Hypothalamus (tissue), 51 donors: ENCODE results near the gene WDR33.
"Not testable (repeated sequence)": the region's sequence is repeated elsewhere in the genome, so short reads cannot be mapped to it uniquely, and the experiment has no call there.

Source experiments
- DNase-seq, 51 donors: peaks; one replicate each; lab custom pipeline; 2025; lab: John Stamatoyannopoulos, UW

WDR33 gene

GRCh38 chr2:127811397-127812321, 688 bp upstream of the WDR33 start:
- peak in 18 of 51 donors; percentile 11 to 68 (median 43) for DNase-seq

DNA sequence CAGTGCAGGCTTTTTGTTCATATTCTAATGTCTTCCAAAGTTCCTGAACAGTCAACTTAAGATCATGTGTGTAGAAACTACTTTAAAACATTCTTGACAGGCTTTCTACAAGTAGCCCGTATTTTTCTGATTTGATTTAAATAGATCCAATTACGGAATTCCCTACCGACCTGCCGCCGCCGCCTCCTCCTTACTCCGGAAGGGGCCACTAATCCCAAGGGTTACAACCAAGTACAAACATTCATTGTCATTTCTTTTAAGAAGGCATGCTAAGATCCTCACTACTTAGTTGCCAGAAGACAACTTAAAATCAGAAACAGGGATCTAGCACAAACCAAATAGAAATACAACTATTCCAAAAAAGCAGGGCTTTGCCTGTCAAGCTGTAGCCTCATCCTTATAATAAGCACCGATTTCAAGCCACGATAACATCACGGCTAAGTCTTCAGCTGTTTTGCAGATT, 784 bp downstream of the WDR33 start:
- peak in 4 of 51 donors; percentile 3 to 20 (median 6) for DNase-seq

- DNase-seq: no peak
Observed at GRCh38 chr2:127807678-127808353, 3.2 kb downstream of the WDR33 start.

DNA sequence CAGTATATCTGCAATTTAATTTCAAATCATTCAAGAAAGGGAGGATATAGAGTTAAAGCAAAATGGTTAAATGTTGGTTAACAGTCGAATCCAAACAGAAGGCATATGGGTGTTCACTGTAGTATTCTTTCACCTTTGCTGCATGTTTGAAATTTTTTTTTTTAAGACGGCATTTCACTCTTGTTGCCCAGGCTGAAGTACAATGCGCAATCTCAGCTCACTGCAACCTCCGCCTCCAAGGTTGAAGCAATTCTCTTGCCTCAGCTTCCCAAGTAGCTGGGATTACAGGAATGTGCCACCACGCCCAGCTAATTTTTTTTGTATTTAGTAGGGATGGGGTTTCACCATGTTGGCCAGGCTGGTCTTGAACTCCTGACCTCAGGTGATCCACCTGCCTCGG, 4.1 kb downstream of the WDR33 start:
- DNase-seq: not testable (repeated sequence)

DNA sequence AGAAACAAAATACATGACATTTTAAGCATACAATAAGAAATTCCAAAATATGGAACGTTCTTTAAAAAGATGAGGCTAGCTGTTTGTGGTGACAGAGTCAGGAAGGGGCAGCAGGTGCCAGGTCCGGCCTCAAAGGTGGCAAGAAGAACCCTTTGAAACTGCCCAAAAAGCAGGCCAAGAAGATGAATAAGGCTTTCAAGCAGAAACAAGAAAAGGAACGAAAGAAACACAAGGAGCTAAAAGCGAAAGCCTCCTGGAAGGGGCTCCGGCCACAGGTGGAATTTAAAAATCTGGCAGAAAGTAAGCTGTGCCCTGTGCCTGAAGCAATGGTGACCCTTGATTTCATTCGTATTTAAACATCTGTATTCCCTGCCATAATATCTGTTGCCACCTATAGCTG, 5.5 kb downstream of the WDR33 start:
- no peak for DNase-seq

DNA sequence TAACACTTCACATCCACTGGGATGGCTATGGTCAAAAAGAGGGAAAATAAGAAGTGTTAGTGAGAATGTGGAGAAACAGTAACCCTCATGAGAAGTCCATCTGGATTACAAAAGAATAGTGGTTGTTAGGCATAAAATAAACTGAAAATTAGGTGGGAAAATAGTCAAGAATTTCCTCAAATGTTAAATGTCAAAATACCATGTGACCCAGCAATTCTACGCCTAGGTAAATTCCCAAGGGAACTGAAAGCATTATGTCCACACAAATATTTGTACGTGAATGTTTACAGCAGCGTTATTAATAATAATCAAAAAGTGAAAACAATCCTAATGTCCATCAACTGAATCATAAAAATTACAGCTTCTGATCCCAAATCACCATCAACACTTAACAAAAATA, 11.0 kb downstream of the WDR33 start:
- no peak for DNase-seq

DNA sequence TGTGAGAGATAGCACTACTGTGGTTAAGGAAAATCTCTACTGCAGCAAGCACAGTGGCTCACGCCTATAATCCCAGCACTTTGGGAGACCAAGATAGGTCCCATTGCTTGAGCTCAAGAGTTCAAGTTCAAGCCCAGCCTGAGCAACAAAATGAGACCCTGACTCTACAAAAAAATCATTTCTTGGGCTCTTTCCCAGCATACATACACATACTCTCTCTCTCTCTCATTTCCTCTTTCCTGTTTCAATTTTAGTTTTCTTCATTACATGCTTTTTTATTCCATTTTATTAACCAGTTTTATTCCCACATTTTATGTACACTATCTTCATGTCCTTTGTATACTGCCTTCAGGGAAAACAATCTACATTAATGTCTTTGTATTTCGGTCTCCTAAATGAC, 14.6 kb downstream of the WDR33 start:
- DNase-seq: no peak

DNA sequence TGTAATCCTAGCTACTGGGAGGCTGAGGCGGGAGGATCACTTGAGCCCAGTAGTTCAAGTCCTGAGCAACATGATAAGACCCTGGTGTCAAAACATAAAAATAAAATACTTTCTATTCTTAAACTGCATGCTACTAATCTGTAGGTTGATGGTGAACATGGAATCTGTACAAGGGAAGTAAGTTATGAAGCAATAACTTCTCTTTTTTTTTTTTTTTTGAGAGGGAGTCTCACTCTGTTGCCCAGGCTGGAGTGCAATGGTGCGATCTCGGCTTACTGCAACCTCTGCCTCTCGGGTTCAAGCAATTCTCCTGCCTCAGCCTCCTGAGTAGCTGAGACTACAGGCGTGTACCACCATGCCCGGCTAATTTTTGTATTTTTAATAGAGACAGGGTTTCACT, 16.1 kb downstream of the WDR33 start:
- DNase-seq: not testable (repeated sequence)

GRCh38 chr2:127792805-127793204, 18.2 kb downstream of the WDR33 start:
- DNase-seq: no peak

GRCh38 chr2:127790694-127791529, 20.1 kb downstream of the WDR33 start:
- DNase-seq: no peak

- no peak for DNase-seq
Observed at GRCh38 chr2:127786048-127786809, 24.7 kb downstream of the WDR33 start.

DNA sequence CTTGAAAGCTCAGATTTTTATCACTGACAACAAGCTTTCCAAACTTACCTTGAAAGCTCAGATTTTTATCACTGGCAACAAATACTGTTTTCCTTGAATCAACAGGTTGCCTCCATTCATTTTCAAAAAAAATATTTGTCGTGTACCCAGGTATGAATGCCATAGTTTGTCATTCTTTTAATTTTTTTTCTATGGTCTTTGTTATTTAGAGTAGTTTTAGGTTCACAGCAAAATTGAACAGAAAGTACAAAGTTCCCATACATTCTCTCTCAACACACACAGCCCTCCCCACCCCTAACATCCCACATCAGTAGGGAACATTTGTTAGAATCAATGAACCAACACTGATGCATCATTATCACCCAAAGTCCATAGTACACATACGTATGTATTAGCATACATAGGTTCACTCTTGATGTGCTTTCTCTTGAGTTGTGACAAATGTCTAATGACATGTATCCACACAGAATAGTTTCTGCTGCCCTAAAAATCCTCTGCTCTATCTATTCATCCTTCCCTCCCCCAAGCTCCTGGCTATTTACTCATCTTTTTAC, 25.9 kb downstream of the WDR33 start:
- DNase-seq: no peak

DNA sequence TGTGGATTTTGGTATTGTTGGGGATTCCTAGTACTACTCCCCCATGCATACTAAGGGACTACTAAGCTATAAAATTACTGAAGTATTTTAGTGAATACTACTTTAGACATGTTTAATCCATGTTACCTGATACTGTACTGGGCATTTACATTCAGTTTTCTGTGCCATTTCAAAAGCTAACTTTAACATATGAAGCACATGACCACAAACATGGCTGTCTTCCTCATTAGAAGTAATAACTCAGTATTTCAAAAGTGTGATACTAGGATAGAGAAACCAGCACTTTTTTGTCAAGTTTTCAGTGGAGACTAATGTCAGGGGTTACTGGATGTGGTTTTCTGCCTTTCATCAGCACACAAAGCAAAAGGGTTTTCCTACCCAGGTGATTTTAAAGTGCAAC, 27.9 kb downstream of the WDR33 start:
- no peak for DNase-seq

GRCh38 chr2:127778850-127779249, 32.1 kb downstream of the WDR33 start:
- no peak for DNase-seq

- DNase-seq: no peak
Observed at GRCh38 chr2:127778447-127778846, 32.5 kb downstream of the WDR33 start.

DNA sequence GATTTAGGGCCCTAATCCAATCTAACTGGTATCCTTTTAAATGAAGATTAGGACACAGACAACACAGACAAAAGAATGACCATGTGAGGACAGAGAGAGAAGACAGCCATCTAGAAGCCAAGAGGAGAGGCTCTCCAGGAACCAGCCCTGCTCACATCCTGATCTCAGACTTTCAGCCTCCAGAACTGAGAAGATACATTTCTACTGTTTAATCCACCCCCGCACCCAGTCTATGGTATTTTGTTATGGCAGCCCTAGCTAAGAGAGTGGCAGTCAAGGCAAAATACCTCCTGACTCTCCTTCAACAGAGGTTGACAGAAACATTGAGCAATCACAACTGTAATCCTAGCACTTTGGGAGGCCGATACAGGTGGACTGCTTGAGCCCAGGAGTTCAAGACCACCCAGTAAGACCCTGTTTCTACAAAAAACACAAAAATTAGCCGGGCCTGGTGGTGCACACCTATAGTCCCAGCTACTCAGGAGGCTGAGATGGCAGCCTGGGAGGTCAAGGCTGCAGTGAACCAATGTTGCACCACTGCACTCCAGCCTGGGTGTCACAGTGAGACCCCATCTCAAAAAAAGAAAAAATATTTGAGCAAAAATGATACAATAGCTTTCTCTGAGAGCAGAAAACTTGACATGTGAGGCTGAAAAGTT, 34.7 kb downstream of the WDR33 start:
- DNase-seq: no peak

DNA sequence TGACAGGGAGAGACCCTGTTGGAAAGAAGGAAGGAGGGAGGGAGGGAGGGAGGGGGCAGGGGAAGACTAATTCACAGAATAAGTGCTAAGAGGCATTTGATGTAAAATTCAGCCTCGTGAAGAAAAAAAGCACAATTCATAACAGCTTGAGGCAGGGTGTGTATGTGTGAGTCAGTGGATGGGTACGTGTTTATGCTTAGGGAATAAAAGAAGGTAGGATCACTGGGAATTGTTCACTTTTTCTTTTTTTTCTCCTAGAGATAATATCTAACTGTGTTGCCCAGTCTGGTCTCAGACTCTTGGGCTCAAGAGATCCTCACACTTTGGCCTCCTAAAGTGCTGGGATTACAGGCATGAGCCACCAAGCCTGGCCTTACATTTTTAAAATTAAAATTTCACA, 39.2 kb downstream of the WDR33 start:
- DNase-seq: no peak

GRCh38 chr2:127770973-127771735, 39.8 kb downstream of the WDR33 start:
- DNase-seq: no peak

- DNase-seq: not testable (repeated sequence)
Observed at GRCh38 chr2:127770534-127770933, 40.4 kb downstream of the WDR33 start.
